ENCODE results near the gene KLHL29. TPM values are rescaled to one million over a fixed set of nuclear protein-coding genes. Genes with fewer than 3 reads are reported as not detected.

Gene KLHL29
- total RNA-seq (10 to 100 TPM in 5 of 7 donors, 1 to 10 TPM in 2; 7.5 to 30.5 (median 16.2) TPM), polyA plus RNA-seq (1 to 10 TPM; 1.5 to 5.3 (median 2.0) TPM)
- long read RNA-seq, donor 1, full-length matches to known transcripts: 1 of 1 reads
- long read RNA-seq, donor 1, partial matches to known transcripts: 0 of 1 reads
- long read RNA-seq, donor 1, other reads (novel, unspliced or antisense): 0 of 1 reads
- long read RNA-seq, donor 2: 0 reads

DNA sequence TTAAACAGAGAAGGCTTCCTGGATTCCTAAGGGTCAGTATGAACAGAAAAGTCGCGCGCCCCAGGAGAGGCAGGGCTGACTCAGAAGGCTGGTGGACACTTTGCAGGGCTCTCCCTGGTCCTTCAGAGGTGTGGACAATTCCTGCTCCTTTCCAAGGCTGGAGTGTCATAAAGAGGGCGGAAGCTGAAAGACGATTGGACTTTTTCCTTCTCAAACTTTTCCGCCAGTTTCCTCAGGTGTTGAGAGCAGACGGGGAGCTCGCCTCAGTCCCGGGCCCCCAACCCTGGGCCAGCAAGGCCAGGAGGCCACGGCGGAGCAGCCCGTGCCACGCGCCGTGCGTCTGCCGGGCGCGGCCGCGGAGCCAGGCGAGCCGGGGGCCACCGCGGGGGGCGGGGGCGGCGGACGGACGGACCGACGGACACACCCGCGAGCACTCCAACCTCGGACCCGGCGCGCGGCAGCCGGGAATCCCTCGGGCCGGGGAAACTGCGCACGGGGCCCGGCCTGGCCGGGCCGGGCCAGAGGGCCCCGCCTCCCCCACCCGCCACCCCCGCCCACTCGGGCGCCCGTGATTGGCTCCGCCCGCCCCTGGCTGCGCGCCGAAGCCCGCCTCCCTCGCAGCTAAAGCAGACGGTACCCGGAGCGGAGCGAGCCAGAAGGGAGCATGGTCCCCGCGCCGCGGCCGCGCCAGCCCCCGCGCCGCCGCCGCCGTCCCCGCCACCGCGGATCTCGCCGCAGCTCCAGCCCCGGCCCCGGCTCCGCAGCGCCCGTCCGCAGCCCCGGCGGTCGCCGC, at the start of gene KLHL29:
Gene KLHL29 (plus strand): TSS at position 629 of the 793 bp plus-strand sequence. CDS start 177,018 bp downstream, outside the sequence.
- Histone ChIP-seq H3K36me3 (no peaks in the 10 kb centered on the region), H3K4me3 (peak within 1 kb of the TSS; percentile 49 to 83 (median 62)), H3K27ac (peak within 1 kb of the TSS in 7 of 8 donors; percentile 51 to 76 (median 63)), H3K4me1 (peaks cover 13 to 66% (median 37%) of the 10 kb centered on the region in 6 donors), H3K9me3 (no peaks in the 10 kb centered on the region), H3K27me3 (replicated peaks in 1 of 7) (peaks cover 0 to 78% (median 34%) of the 10 kb centered on the region in 7 donors)
- WGBS, 5 donors: 8 to 32% (median 9%) methylated on average over 11 to 91 of the region's 91 CpGs
- peak; percentile 75 to 91 (median 81) for TF ChIP-seq POLR2AphosphoS5 (IDR thresholded peaks at IDR 0.05)
- TF ChIP-seq POLR2A (IDR thresholded peaks at IDR 0.05): peak in 1 of 3 donors; percentile 36
- TF ChIP-seq, protein P1, sequence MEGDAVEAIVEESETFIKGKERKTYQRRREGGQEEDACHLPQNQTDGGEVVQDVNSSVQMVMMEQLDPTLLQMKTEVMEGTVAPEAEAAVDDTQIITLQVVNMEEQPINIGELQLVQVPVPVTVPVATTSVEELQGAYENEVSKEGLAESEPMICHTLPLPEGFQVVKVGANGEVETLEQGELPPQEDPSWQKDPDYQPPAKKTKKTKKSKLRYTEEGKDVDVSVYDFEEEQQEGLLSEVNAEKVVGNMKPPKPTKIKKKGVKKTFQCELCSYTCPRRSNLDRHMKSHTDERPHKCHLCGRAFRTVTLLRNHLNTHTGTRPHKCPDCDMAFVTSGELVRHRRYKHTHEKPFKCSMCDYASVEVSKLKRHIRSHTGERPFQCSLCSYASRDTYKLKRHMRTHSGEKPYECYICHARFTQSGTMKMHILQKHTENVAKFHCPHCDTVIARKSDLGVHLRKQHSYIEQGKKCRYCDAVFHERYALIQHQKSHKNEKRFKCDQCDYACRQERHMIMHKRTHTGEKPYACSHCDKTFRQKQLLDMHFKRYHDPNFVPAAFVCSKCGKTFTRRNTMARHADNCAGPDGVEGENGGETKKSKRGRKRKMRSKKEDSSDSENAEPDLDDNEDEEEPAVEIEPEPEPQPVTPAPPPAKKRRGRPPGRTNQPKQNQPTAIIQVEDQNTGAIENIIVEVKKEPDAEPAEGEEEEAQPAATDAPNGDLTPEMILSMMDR (IDR thresholded peaks at IDR 0.05 in 8 of 11, conservative IDR thresholded peaks at IDR 0.05 in 3 of 11): no peak
- intact Hi-C loops (cut with DNase I; ENCODE audit: low total_unique reads): no loop called here
- peak; percentile 90 for DNase-seq

GRCh38 chr2:23335550-23335949, 49.4 kb upstream of the KLHL29 start:
- no peak overlapping the region for H3K27ac ChIP-seq
- intact Hi-C loops (cut with DNase I; ENCODE audit: low total_unique reads): no loop called here
- H3K4me3 ChIP-seq: no peak overlapping the region
- H3K4me1 ChIP-seq: no peaks in the 10 kb centered on the region
- 84 to 100% (median 91%) methylated on average over 2 of the region's 2 CpGs for WGBS, 5 donors
- no peaks in the 10 kb centered on the region for H3K36me3 ChIP-seq
- no peak for DNase-seq
- peaks cover 0 to 8% (median 0%) of the 10 kb centered on the region in 8 donors for H3K9me3 ChIP-seq
- H3K27me3 ChIP-seq (replicated peaks in 1 of 7): peaks cover 0 to 18% (median 0%) of the 10 kb centered on the region in 7 donors
- TF ChIP-seq POLR2AphosphoS5 (IDR thresholded peaks at IDR 0.05): no peak
- TF ChIP-seq, protein P1 (IDR thresholded peaks at IDR 0.05 in 8 of 11, conservative IDR thresholded peaks at IDR 0.05 in 3 of 11): no peak
- TF ChIP-seq POLR2A (IDR thresholded peaks at IDR 0.05): no peak

DNA sequence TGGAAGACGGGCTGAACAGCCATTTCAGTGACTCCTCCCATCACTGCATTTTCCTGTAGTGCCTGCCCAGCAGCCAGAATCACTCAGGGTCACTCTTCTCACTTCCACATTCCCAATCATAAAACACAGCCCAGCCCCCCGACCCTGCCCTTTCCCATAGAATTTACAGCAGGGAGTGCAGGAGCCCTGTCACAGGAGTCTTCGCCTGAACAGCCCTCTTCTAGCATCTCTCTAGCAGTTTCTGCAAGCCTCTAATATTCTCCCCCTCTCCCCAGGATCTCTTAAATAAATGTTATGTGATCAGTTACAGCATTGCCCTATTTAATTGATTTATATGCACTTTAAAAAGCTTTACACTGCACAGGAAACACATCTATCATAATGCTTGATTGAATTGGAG, 42.9 kb upstream of the KLHL29 start:
- Histone ChIP-seq H3K36me3 (no peaks in the 10 kb centered on the region), H3K27me3 (replicated peaks in 1 of 7) (peaks cover 0 to 11% (median 0%) of the 10 kb centered on the region in 7 donors), H3K4me3 (no peak overlapping the region), H3K27ac (no peak overlapping the region), H3K4me1 (no peaks in the 10 kb centered on the region), H3K9me3 (peaks cover 0 to 14% (median 3%) of the 10 kb centered on the region in 8 donors)
- TF ChIP-seq POLR2AphosphoS5 (IDR thresholded peaks at IDR 0.05): no peak
- no peak for TF ChIP-seq POLR2A (IDR thresholded peaks at IDR 0.05)
- TF ChIP-seq, protein P1 (IDR thresholded peaks at IDR 0.05 in 8 of 11, conservative IDR thresholded peaks at IDR 0.05 in 3 of 11): no peak
- WGBS, 5 donors: 44 to 59% (median 56%) methylated on average over 3 of the region's 3 CpGs
- no peak for DNase-seq
- intact Hi-C loops (cut with DNase I; ENCODE audit: low total_unique reads): no loop called here

GRCh38 chr2:23346029-23346428, 39.0 kb upstream of the KLHL29 start:
- no peaks in the 10 kb centered on the region for H3K36me3 ChIP-seq
- 74 to 91% (median 81%) methylated on average over 4 of the region's 4 CpGs for WGBS, 5 donors
- DNase-seq: no peak
- no peak overlapping the region for H3K27ac ChIP-seq
- H3K4me1 ChIP-seq: peaks cover 0 to 2% (median 0%) of the 10 kb centered on the region in 6 donors
- H3K4me3 ChIP-seq: no peak overlapping the region
- TF ChIP-seq, protein P1 (IDR thresholded peaks at IDR 0.05 in 8 of 11, conservative IDR thresholded peaks at IDR 0.05 in 3 of 11): no peak
- TF ChIP-seq POLR2A (IDR thresholded peaks at IDR 0.05) (no peak), POLR2AphosphoS5 (IDR thresholded peaks at IDR 0.05) (no peak)
- intact Hi-C loops (cut with DNase I; ENCODE audit: low total_unique reads): no loop called here
- peaks cover 0 to 21% (median 0%) of the 10 kb centered on the region in 7 donors for H3K27me3 ChIP-seq (replicated peaks in 1 of 7)
- peaks cover 0 to 4% (median 0%) of the 10 kb centered on the region in 8 donors for H3K9me3 ChIP-seq
